C4-2B (cell line): ENCODE measurements around the gene TM9SF1.

ENCODE experiments used
- ZFX ChIP-seq: fragments of 450-650 bp; IDR thresholded peaks from 2 replicates; pipeline ENCODE4 v1.6.1; 2017
- TF ChIP-seq, protein P1 (sequence below): fragments of 450-650 bp; conservative IDR thresholded peaks from 2 replicates; pipeline ENCODE4 v1.5.1; 2017; ENCODE audit warnings: mild to moderate bottlenecking

- TF ChIP-seq, protein P1, sequence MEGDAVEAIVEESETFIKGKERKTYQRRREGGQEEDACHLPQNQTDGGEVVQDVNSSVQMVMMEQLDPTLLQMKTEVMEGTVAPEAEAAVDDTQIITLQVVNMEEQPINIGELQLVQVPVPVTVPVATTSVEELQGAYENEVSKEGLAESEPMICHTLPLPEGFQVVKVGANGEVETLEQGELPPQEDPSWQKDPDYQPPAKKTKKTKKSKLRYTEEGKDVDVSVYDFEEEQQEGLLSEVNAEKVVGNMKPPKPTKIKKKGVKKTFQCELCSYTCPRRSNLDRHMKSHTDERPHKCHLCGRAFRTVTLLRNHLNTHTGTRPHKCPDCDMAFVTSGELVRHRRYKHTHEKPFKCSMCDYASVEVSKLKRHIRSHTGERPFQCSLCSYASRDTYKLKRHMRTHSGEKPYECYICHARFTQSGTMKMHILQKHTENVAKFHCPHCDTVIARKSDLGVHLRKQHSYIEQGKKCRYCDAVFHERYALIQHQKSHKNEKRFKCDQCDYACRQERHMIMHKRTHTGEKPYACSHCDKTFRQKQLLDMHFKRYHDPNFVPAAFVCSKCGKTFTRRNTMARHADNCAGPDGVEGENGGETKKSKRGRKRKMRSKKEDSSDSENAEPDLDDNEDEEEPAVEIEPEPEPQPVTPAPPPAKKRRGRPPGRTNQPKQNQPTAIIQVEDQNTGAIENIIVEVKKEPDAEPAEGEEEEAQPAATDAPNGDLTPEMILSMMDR, result no peak
- TF ChIP-seq ZFX, result no peak
These were observed 38.4 kb downstream of the TM9SF1 start for GRCh38 chr14:24156840-24157239.
